Erythroblast (primary cell): Measurements from ENCODE around the gene FGD6.
A peak's percentile ranks its signal among the peaks of the same experiment; 100 is the strongest.

Experiments used
- DNase-seq, 2 experiments: peaks; one replicate each; lab custom pipeline; 2025; lab: John Stamatoyannopoulos, UW
- GATA1 ChIP-seq: IDR thresholded peaks from 2 replicates; pipeline ENCODE4 v1.6.1; 2011; ENCODE audit warnings: low read depth, mild to moderate bottlenecking, control low read depth, low read length, moderate library complexity
- POLR2A ChIP-seq: IDR thresholded peaks from 2 replicates; pipeline ENCODE4 v1.6.1; 2011; ENCODE audit warnings: mild to moderate bottlenecking, low read length

FGD6 gene

GRCh38 chr12:95217377-95218149 is at the start of gene FGD6, which contains the start of gene VEZT:
FGD6 (minus strand) TSS chr12:95217467; CDS start chr12:95217240, 227 bp downstream.
VEZT (plus strand) TSS chr12:95217807; CDS start chr12:95217851, 44 bp downstream.
- peak; percentile 99 for DNase-seq
- TF ChIP-seq POLR2A (peak; percentile 93), GATA1 (no peak)

DNA sequence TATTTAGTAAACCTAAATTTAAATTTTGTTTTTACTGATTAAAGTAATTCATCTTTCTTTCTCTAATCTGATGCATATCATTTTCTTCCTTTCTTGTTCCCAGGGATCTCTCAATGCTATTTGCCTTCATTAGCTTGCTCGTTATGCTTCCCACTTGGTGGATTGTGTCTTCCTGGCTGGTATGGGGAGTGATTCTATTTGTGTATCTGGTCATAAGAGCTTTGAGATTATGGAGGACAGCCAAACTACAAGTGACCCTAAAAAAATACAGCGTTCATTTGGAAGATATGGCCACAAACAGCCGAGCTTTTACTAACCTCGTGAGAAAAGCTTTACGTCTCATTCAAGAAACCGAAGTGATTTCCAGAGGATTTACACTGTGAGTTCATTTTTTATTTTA is 49.0 kb upstream of the FGD6 start:
- DNase-seq: no peak
- no peak for TF ChIP-seq POLR2A
- no peak for TF ChIP-seq GATA1

GRCh38 chr12:95265765-95266164 is 48.5 kb upstream of the FGD6 start:
- DNase-seq: no peak
- TF ChIP-seq GATA1: no peak
- no peak for TF ChIP-seq POLR2A

DNA sequence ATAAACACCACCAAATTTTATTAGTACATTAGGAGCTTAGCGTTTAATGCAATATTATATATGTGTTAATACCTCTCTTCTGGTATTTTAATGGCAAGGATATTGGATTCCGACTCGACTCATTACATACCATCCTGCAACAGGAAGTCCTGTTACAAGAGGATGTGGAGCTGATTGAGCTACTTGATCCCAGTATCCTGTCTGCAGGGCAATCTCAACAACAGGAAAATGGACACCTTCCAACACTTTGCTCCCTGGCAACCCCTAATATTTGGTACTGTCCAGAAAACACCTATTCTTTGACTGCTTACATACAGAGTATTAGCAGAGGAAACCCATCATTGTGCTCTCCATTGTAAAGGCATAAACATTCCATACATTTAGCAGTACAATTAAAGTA is 45.5 kb upstream of the FGD6 start:
- no peak for TF ChIP-seq GATA1
- TF ChIP-seq POLR2A: no peak
- DNase-seq: no peak

- TF ChIP-seq GATA1 (no peak), POLR2A (no peak)
- DNase-seq: no peak
Measured at GRCh38 chr12:95261109-95261508, 43.8 kb upstream of the FGD6 start.

GRCh38 chr12:95259368-95259767 is 42.1 kb upstream of the FGD6 start:
- no peak for TF ChIP-seq GATA1
- no peak for TF ChIP-seq POLR2A
- no peak for DNase-seq

- DNase-seq: no peak
- TF ChIP-seq GATA1 (no peak), POLR2A (no peak)
Measured at GRCh38 chr12:95258803-95259202, 41.5 kb upstream of the FGD6 start.

DNA sequence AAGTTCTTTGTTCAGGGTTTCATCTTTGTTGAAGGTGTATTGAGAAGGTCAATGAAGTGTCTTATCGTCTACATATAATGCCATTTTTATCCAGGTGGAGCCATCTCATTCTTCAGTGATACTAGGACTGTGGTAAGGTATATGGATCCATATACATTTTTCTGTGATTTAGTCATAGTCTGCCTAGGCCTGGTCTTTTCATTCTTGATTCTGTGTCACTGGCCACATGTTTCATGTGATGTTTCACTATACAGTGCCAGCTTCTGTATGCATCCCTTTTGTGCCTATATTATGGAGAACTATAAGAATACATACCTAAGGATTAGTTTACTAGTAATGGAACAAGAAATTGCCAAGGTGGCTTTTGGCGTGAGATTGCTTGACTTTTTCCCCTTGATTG is 40.9 kb upstream of the FGD6 start:
- DNase-seq: no peak

GRCh38 chr12:95257541-95257940 is 40.3 kb upstream of the FGD6 start:
- no peak for DNase-seq
- no peak for TF ChIP-seq GATA1
- TF ChIP-seq POLR2A: no peak

More for the DNA sequence above, 40.9 kb upstream of the FGD6 start:
- TF ChIP-seq GATA1 (no peak), POLR2A (no peak)

GRCh38 chr12:95253386-95253785 is 36.1 kb upstream of the FGD6 start:
- no peak for TF ChIP-seq GATA1
- no peak for DNase-seq

GRCh38 chr12:95248604-95249360 is 31.5 kb upstream of the FGD6 start:
- no peak for DNase-seq
- TF ChIP-seq GATA1: no peak

- TF ChIP-seq GATA1: no peak
- no peak for TF ChIP-seq POLR2A
- no peak for DNase-seq
Measured at GRCh38 chr12:95248095-95248494, 30.8 kb upstream of the FGD6 start.

GRCh38 chr12:95244350-95244749 is 27.1 kb upstream of the FGD6 start:
- peak; percentile 80 to 86 for DNase-seq
- no peak for TF ChIP-seq POLR2A

DNA sequence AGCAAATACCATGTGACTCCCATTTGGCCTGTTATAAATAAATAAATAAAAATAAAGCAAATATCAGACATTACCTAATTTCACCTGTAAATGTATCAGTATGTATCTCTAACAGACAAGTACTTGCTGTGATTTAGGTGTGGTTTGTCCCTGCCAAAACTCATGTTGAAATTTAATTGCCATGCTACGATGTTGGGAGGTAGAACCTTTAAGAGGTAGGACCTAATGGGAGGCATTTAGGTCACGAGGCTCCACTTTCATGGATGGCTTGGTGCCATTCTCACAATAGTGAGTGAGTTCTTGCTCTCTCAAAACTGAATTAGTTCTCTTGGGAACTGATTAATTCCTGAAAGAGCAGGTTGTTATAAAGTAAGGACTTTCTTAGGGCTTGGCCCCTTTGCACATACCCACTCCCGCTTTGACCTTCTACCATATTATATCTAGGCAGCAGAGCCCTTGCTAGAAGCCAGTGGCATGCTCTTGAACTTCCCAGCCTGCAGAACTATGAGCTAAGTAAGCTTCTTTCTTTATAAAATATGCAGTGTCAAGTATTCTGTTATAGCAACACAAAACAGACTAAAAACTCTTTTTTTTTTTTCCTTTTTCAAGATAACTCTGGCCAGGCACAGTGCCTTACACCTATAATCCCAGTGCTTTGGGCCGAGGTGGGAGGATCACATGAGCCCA is 26.4 kb upstream of the FGD6 start:
- DNase-seq: no peak
- TF ChIP-seq GATA1: no peak
- TF ChIP-seq POLR2A: no peak
